GM12878 (cell line): ENCODE results near the gene ADAMTS14. TPM values are rescaled to one million over a fixed set of nuclear protein-coding genes. Genes with fewer than 3 reads are reported as not detected.

Experiments
- CREB1 ChIP-seq: IDR thresholded peaks from 2 replicates; pipeline ENCODE4 v1.6.1; 2012; ENCODE audit warnings: low read depth, mild to moderate bottlenecking, inconsistent platforms
- MEF2A ChIP-seq: IDR thresholded peaks from 2 replicates; pipeline ENCODE4 v1.6.1; 2011; ENCODE audit warnings: low read depth, mild to moderate bottlenecking, low read length, moderate library complexity; ENCODE audit not compliant: insufficient read depth
- MLLT1 ChIP-seq: fragments of 450-650 bp; IDR thresholded peaks from 2 replicates; pipeline ENCODE4 v1.6.1; 2016; ENCODE audit warnings: mild to moderate bottlenecking
- PAX5 ChIP-seq: IDR thresholded peaks from 2 replicates; pipeline ENCODE4 v1.6.1; 2011; ENCODE audit warnings: low read depth, low read length, borderline replicate concordance
- POLR2AphosphoS5 ChIP-seq: IDR thresholded peaks from 2 replicates; pipeline ENCODE4 v1.6.1; 2011; ENCODE audit warnings: mild to moderate bottlenecking, low read length, inconsistent platforms
- RAD21 ChIP-seq: IDR thresholded peaks from 2 replicates; pipeline ENCODE4 v1.6.1; 2011; ENCODE audit warnings: mild to moderate bottlenecking, low read depth, low read length, moderate library complexity; ENCODE audit not compliant: insufficient read depth
- SMAD5 ChIP-seq: IDR thresholded peaks from 2 replicates; pipeline ENCODE4 v1.6.1; 2016; ENCODE audit warnings: antibody characterized with exemption, low read depth
- SREBF2 ChIP-seq: IDR thresholded peaks from 2 replicates; pipeline ENCODE4 v1.6.1; 2012; ENCODE audit warnings: mild to moderate bottlenecking, low read length
- TARDBP ChIP-seq: IDR thresholded peaks from 2 replicates; pipeline ENCODE4 v1.6.1; 2016; ENCODE audit warnings: borderline replicate concordance
- ZBTB11 ChIP-seq: fragments of 450-650 bp; formaldehyde crosslinking; IDR thresholded peaks from 2 replicates; pipeline ENCODE4 v1.5.0; 2022; ENCODE audit warnings: mild to moderate bottlenecking, missing genetic modification characterization
- ZNF274 ChIP-seq: IDR thresholded peaks from one replicate; pipeline ENCODE4 v1.8.0; 2011; ENCODE audit not compliant: insufficient read length, insufficient read depth
- ZNF622 ChIP-seq: fragments of 450-650 bp; IDR thresholded peaks from 2 replicates; pipeline ENCODE4 v1.6.1; 2017; ENCODE audit warnings: mild to moderate bottlenecking, inconsistent platforms
- polyA plus RNA-seq, 11 experiments: library from polyadenylated mRNA; depleted of rRNA in 4 of 11; unstranded in 6 of 11; stranded (reverse) in 5 of 11; fragments of >200 nt; fragmentation: Nextera tagmentation in 4 of 11; fragmentation: Illumina TruSeq in 1 of 11; extraction: Ambion mirVana in 4 of 11; extraction: Trizol in 1 of 11; gene quantifications; 1 replicate in 1 of 11; 2 replicates in 10 of 11; pipeline versions ENCODE4 v1.2.1 to v1.2.3, GENCODE V29; 2011 to 2016; ENCODE audit warnings: inconsistent platforms in 2 of 11, missing spikeins in 2 of 11, low read depth in 1 of 11
- total RNA-seq, 4 experiments: library from RNA; depleted of rRNA in 3 of 4; stranded (reverse); fragments of >200 nt in 3 of 4; fragmentation: Illumina TruSeq in 1 of 4; extraction: Trizol in 1 of 4; gene quantifications; 2 replicates each; pipeline versions ENCODE4 v1.2.1 to v1.2.3, GENCODE V29; 2013 to 2021
- TF ChIP-seq, protein P1 (sequence below): IDR thresholded peaks from 2 replicates; pipeline ENCODE4 v1.6.1; 2011; ENCODE audit warnings: mild to moderate bottlenecking, low read depth, low read length, moderate library complexity; ENCODE audit not compliant: insufficient replicate concordance

Gene ADAMTS14
- total and polyA plus RNA-seq, 10 of the 15 experiments (the other 5 are each of a cell fraction or from before 2014, with no cell fraction given) = 0.03 to 0.05 TPM; not detected in 8

GRCh38 chr10:70649526-70649925 is 22.8 kb upstream of the ADAMTS14 start (continued):
- TF ChIP-seq MLLT1 (no peak), MEF2A (no peak), SMAD5 (no peak), RAD21 (no peak), CREB1 (no peak), ZBTB11 (CRISPR knock-in tag) (no peak), ZNF274 (no peak), TARDBP (no peak), ZNF622 (no peak), SREBF2 (no peak), POLR2AphosphoS5 (no peak), PAX5 (no peak)
- TF ChIP-seq, protein P1, sequence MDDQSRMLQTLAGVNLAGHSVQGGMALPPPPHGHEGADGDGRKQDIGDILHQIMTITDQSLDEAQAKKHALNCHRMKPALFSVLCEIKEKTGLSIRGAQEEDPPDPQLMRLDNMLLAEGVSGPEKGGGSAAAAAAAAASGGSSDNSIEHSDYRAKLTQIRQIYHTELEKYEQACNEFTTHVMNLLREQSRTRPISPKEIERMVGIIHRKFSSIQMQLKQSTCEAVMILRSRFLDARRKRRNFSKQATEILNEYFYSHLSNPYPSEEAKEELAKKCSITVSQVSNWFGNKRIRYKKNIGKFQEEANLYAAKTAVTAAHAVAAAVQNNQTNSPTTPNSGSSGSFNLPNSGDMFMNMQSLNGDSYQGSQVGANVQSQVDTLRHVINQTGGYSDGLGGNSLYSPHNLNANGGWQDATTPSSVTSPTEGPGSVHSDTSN = no peak
- TF ChIP-seq, all 136 proteins: peak for 0
